Stimulated activated CD8-positive, alpha-beta memory T cell treated with anti-CD3 and anti-CD28 coated beads, Interleukin-15, amount 100 ng/mL, for 48 hours (primary cell): ENCODE measurements around the gene TEX2.
A peak's percentile ranks its signal among the peaks of the same experiment; 100 is the strongest.
"Not testable (repeated sequence)": the region's sequence is repeated elsewhere in the genome, so short reads cannot be mapped to it uniquely, and the experiment has no call there.

ENCODE experiments used
- DNase-seq, 2 donors: peaks; one replicate each; pipeline ENCODE4 v3.0.0-alpha.2; 2020; ENCODE audit warnings: low read depth in 2 of 2

Gene TEX2

DNA sequence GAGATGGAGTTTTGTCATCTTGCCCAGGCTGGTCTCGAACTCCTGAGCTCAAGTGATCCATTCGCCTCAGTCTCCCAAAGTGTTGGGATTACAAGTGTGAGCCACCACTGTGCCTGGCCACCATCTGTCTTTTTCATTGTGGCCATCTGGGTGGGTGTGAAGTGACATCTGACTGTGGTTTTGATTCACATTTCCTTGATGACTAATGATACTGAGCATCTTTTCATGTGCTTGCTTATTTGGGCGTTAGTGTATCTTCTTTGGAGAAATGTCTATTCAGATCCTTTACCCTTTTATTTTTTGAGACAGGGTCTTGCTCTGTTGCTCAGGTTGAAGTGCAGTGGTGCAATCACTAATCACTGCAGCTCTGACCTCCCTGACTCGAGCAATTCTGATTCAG, 79.2 kb downstream of the TEX2 start:
- DNase-seq: peak; percentile 5 to 28

DNA sequence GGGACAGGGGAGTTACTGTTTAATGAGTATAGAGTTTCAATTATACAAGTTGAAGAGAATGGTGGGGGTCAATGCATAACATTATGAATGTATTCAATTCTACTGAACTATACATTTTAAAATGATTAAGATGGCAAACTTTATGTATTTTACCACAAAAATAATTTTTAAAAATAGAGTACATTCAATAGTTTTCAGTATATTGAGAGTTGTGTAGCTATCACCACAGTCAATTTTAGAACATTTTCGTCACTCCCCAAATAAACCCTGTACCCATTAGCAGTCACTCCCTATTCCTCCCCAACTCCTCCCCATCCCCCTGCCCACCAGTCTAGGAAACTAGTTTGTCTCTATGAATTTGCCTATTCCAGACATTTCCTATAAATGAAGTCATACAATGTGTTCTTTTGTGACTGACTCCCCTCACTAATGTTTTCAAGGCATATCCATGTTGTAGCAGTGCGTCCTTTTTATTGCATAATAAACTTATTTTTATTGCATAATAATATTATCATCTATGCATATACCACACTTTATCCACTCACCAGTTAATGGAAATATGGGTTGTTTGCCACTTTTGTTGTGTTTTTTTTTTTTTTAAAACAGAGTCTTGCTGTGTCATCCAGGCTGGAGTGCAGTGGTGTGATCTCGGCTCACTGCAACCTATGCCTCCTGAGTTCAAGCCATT, 80.6 kb downstream of the TEX2 start:
- DNase-seq: no peak

DNA sequence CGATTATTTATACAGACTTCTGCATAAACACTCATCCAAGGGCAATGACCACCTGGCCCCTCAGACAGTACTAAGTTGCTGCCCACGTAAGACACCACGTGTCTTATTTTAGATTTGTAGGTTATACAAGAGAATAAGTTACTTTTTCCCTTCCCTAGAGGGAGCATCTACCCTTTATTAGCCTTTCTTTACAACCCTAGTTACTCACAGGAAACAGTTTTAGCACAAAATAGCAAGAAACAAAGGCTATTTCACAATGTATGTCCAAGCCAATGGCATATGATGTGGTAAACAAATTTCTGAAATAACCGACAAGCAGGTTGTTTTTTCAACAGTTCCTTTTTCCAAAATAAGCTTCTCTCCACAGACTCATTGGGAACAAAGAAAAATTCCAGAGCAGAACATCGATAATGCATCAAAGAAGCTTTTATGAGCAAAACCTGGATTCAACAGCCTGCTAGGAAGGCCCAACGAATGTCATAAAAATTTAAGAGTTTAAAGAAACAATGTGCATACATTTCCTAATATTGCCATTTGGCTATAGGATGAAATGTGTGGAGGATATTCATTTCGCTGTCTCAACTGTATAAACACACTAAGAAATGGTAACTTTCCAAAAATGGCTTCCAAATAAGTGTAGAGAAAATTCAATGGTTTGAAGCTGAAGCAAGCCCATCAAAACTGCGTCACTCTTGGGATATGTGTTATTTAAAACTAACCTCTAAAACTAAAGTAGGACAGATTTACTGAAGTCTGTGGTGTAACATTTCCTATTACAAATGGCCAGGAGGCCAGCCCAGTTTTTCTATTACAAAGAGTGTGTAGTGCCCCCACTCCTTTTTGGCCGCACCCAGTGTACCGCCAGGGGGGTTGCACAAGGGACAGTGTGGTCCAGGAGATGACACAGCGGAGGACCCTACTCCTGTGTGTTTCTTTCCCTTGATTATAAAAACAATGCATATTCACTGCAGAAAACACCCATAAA, 82.7 kb downstream of the TEX2 start:
- DNase-seq: no peak

DNA sequence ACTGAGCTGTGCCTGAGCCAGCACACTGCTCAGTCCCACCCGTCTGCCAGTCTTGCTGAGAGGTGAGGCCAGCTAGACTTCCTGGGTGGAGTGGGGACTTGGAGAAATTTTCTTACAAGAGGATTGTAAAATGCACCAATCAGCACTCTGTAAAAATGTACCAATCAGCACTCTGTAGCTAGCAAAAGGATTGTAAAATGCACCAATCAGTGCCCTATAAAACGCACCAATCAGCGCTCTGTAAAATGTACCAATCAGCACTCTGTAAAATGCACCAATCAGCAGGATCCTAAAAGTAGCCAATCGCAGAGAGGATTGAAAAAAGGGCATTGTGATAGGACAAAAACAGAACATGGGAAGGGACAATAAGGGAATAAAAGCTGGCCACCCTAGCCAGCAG, 84.0 kb downstream of the TEX2 start:
- not testable (repeated sequence) for DNase-seq

DNA sequence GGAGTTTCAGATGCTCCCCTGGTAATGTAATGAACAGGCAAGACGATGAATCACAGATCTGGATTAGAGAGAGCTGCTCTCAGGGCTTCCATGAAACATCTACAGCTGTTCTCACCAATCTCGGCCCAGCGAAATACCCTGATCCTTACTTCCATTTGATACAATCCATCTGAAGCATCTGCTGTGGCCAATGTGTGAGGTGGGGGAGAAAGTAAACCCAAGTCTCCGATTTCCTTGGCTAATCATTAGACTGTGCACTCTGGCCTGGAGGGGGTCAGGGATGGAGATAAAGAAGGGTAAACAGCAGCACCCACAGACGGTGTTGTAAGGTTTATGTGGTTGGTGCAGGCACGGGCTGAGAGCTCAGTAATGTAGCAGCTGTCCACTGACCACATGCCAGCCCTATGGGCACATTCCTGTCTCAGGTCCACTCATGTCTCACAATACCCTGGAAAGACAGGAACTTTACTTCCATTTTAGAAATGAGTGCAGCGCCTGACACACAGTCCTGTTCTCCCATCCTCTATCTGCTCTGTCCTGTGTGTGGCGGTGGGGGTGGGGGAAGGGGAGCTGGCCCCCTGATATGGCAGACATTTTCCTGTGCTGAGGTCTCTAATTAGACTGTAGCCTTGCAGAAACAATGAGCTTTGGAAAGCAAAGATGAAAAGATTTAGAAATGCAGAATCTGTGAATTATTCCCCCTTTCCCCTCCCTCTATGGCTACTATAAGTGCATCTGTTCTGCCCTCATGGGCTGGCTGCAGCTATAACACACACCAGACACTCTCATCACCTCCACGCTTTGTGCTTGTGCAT, 84.8 kb downstream of the TEX2 start:
- no peak for DNase-seq

DNA sequence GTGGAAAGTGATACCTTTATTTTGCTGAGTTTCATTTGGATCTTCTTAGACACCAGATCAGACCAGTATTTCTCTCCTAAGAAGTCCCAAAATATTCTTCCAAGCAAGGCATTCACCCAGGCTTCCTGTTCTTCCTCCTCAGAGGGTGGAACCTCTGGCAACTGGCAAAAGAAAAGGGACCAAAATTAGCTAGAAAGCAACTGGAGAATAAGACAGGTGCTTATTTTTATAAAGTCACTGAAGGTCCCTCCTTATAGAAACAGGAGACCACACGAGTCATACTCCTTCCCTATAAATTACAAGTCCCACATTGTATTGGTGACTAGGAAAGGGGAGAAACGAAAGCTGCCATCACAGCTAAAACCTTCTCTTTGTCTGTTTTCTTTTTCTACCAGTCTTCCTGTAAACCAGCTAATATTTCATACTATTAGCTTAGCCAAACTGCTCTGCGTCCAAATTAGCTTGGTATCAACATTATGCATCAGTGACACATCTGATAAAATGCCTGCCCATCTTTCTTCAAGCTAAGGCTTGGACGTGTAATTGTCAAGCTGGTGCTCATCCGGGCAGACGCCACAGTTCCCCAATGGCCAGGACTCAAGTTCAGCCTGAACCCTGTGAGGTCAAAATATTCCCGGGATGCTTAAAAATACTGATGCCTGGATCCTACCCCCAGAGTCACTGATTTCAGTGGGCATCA, 85.6 kb downstream of the TEX2 start:
- no peak for DNase-seq

DNA sequence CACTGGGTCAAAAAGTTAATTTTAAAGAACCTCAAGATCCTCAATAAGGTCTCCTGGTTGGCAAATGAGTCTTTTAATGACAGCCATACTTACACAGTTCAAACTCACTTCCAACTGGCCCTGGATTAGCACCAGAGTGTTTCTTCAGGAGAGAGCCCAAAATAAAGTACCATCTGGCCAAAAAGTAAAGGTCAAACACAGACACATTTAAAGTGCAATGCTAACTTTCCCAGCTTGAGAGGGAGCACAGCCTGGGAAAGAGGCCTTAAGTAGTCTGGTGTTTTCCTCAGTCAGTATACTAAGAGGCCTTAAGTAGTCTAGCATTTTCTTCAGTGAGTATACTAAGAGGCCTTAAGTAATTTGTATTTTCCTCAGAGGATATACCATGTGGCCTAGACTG, 86.5 kb downstream of the TEX2 start:
- DNase-seq: no peak

DNA sequence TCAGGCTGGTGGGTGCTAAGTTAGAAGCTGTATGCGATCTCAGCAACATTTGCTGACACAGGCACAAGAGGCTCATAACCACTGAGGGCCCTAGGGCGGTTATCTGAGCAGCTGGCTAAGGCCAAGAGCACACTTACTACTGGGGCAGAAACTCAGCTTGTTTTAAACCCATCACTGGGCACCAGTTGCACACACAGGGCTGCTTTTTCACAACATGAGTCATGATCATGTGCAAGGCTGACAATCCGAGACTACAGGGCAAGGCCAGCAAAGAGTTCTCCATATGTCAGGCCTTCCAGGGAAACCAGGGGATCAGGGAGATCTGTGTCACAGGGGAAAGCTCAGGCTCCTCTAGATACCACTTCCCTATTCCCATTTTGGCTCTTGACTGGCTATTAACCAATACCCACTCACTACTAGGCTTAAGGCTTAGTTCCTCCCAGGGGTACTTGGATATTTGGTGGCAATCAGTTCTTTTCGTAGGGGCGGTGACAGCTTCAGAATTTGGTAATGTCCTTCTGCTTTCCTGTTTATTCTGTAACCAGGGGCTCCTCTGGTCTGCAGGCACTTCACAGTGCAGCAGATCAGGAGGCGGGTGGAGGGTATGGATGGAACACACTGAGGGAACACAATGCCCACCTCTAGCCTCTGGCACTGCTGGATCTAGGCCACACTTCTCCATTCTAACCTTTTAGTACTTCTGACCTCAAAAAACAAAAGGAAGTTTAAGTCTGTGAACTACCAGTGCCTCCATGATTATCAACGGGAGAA, 88.2 kb downstream of the TEX2 start:
- no peak for DNase-seq

DNA sequence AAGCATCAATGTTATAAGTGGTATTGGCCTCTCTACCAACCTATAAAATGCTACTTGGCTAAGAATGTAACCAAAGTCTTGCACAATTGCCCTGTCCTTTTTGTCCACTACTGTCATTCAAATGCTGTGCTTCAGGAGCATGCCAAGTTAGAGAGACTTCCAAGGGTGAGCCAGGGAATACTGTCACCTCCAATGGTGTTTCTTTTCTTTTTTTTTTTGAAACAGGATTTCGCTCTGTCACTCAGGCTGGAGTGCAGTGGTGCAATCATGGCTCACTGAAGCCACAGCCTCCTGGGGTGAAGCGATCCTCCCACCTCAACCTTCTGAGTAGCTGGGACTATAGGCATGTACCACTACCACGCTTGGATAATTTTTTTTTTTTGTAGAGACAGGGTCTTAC, 89.4 kb downstream of the TEX2 start:
- no peak for DNase-seq

DNA sequence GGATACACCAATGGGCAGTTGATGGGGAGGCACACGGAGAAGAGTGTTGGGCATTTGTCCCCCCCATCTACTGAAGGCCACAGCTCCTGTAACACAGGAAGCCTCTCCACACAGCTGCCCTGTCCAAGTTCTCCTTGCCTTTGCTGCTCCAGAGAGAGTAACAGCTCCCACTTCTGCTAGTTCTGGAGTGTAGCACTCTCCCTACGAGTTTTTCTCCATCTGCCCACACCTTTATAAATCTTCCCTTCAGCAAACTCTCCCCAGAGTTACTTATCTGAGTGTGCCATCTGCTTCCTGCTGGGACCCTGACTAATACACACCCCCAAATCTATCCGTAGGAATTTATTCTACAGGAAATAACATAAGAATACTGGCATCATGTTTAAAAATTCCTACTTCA, 90.5 kb downstream of the TEX2 start:
- DNase-seq: no peak

DNA sequence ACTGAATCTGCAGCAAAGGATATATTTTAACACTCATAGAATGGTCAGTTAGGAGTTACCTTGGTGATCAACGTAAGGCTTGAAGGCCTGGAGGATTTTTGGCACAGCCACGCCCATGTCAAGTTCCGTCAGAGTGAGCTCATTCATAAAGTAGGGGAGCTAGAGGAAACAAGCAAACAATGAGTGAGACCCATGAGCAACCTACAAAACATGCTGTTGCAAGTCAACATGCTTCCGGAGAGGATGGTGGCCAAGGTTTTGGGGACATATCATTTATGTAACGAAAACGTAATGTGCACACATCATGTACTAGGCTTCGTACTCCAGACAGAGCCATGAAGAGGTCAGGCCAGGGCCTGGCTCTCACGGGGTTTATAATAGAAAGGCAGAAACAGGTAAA, 92.0 kb downstream of the TEX2 start:
- no peak for DNase-seq

DNA sequence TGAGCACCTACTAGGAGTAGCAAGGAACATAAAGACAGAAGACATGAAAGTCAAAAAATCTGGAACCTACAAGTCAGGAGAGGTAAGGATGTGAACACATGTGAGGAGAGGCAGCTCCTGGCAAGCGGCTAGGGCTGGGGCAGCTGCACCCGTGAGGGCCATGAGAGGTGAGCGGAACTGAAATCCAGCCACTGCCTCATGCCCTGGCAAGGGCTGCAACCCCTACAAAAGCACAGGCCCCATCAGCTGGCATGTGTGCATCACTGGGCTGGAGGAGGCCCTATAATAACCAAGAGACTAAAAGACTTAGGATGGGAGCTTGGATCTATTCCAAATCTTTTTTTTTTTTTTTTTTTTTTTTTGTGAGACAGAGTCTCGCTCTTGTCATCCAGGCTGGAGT, 92.8 kb downstream of the TEX2 start:
- DNase-seq: no peak

DNA sequence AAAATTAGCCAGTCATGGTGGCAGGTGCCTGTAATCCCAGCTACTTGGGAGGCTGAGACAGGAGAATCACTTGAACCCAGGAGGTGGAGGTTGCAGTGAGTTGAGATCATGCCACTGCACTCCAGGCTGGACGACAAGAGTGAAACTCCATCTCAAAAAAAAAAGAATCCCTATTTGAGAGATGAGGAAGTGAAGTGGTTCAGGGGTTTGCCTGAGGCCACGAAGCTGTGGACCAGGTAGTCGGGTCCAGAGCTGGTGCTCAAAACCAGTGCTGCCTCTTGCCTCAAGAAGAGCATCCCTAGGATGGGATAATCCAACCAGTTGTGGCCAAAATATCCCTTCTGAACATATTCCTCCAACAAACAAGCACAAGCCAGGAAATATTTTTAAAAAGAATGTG, 95.4 kb downstream of the TEX2 start:
- not testable (repeated sequence) for DNase-seq

DNA sequence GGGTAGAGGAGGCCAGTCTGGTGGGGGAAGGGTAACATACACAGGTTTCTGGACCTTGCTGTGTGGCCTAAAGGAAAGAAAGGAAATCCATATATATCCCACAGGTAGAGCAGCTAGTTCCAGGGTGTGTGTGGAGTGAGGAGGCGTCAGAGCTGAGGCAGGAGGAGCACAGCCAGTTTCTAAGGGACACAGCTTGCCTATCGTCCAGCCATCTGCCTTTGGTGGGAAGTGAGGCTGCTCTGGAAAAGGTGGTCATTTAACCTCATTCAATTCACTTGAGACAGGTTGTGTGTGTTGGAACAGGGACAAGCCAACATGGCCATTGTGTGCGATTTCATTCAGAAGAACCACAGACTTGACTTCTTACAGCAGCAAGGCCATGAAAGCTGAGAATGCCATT, 96.2 kb downstream of the TEX2 start:
- no peak for DNase-seq

DNA sequence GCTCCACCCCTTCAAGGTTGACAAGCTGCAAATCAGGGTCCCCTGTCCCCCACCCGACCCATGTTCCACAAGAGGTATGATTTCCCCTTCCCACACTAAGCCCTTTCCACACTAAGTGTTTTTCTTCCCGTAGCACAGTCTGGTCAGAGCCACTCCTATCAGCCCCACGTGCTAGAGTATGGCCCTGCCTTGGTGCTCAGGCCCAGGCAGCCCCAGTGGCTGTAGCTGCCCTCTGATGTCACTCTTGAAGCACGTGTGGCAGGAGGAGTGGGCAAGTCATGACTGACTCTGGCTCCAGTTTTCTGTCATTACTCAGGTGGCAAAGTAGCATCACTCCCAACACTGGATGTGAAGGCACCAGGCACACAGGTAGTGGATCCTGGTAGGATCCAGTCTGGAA, 97.7 kb downstream of the TEX2 start:
- DNase-seq: no peak

DNA sequence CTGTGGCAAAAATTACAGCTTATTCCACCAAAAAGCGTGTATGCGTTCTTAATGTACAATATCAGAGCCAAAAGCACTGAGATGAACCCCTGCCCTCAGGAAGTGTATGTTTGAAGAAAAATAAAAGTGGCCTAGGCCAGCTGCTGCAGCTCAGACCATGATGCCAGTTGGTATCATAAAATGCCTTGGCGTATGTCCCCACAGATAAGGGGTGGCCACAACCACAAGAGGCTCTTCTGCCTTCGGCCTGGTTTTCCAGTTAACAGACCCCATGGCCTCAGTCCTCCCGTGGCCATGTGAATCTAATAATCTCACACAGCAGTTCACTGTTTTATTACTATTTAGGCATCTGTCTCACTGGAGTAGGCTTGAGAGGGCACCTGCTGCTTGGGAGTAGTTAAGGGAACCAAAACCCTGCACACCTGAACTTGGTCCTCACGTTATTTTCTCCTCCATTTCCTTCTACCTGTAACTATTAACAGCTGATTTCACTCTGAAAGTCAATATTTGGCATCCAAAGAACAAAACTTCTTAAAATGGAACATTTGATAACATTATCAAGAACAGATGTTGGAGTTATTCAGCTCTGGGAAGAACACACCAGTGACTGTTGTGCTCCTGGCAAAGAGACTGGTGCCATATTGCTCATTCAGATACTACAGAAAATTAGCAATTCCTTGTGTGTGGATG, 98.3 kb downstream of the TEX2 start:
- DNase-seq: no peak

DNA sequence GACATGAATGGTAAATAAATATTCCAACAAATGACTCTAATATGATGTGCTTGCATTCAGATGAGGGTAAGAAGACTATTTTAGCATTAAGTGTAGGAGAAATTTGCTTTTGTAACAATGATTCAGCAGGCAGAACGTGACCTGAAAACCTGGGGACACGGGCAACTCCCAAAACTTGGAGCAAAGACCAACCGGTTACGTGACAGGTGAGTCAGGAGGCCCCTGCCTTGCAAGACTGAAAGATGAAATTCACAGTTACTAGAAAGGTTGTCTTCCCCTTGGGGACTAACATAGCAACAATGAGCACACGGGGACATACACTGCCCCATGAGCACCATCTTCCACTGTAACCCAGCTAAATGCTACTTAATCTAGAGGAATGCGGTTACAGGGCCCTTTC, 99.6 kb downstream of the TEX2 start:
- DNase-seq: no peak

DNA sequence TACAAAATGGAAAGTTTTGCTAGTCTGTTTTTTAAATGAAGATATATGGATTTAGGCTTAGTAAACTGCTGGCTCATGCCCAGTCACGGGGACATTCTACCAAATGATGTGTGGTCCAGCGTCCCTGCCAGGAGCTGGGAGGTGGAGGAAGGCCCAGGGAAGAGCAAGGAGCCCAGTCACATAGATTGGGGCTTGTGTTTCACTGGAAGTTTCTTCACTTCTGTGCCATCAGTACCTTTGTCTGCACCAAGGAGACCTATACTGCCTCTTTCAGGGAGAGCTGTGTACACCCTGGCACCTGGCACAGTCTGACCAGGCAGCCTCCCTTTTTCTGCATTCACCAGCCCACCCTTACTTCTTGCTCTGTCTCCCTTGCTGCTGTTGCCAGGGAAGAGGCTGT, 100.5 kb downstream of the TEX2 start:
- no peak for DNase-seq

DNA sequence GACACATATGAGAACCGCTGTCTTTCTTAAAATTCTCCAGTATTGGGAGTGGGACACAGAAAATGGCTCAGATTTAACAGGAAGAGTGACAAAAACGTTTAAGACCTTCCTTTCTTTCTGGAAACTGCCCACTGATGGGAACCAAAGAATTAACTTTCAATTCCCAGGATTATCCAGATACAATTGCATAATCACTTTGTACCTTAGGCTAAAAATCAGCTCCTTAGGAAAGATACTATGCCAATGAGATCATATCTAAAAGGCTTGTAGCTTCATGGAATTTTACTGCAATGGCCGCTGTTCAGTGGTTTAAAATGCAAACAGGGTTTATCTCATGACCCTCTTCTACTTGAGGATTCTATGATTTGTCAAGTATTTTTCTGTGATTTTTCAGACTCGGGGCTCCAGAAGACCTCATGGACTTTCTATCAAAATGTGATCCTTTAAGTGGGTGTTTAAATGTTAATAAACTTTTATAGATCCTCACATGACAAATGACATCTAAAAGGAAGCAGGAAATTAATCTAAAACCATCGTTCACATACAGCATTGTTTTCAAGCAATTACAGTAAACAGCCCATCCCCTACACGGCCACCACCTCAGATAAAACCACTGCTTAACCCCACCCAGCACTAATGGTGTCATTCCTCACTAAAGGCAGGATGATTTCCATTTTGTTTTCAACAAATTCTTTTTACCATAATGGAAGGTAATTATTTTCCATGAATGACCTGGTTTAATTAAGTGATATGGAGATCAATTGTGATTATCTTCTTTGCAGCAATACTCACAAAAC, 101.5 kb downstream of the TEX2 start:
- DNase-seq: no peak

DNA sequence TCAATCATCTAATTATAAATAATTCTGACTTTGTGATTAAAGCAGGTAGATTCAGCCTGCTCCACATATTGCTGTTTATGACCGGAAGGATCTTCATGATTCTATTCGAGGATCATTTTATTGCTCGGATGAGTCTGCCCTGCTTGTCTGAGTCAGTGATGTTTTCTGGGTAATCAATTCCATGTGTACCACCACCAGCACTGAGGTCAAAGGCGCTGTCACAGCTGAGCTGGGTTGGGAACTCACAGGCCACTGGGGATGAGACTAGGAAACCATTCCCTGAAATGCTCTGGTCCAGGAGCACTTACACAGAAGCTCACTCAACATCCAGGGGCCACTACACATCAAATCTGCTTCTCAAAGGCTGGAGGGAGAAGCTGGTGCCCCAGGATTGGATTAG, 102.7 kb downstream of the TEX2 start:
- no peak for DNase-seq
